Measurements from ENCODE around the gene SOX6. TPM values are rescaled to one million over a fixed set of nuclear protein-coding genes. Genes with fewer than 3 reads are reported as not detected.

The SOX6 gene
- total RNA-seq, 1 experiment from 2014 or later, result not detected

DNA sequence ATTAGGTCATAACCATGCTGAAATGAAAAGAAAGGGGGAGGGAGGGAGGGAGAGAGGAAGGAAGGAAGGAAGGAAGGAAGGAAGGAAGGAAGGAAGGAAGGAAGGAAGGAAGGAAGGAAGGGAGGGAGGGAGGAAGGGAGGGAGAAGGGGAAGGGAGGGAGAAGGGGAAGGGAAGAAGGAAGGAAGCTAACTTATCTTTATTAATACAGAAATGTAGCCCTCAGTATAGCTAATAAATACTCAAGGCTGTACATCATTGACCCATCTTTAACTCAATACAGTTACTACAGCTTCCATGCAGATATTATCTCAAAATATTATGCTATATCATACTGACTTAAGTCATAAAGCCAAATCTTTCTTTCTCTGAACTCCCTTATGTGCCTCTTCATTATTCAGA is 17.4 kb upstream of the SOX6 start:
- peaks cover 0 to 2% of the 10 kb centered on the region in 2 experiments; a peak in 1 of 5 replicates for H3K9me3 Mint-ChIP-seq
- H3K4me2 ChIP-seq (ENCODE audit: insufficient read depth, insufficient read length, low read length), result no peak overlapping the region
- no peak overlapping the region for H3K4me3 Mint-ChIP-seq
- no peaks in the 10 kb centered on the region for H3K9me3 ChIP-seq (ENCODE audit: control insufficient read depth, low read depth, low read length)
- no peaks in the 10 kb centered on the region for H3K36me3 Mint-ChIP-seq (ENCODE audit: insufficient read depth in 1 of 3, low read depth in 3 of 3)
- no peaks in the 10 kb centered on the region for H3K4me1 Mint-ChIP-seq
- no peak overlapping the region for H3K9ac ChIP-seq (ENCODE audit: extremely low read depth, insufficient read length, low read length)
- H3K27me3 ChIP-seq (ENCODE audit: insufficient read depth, low read length), result no peaks in the 10 kb centered on the region
- no peak overlapping the region for H3K4ac ChIP-seq (ENCODE audit: low read depth, low read length)
- H3K4me1 ChIP-seq (ENCODE audit: insufficient read depth, low read length), result no peaks in the 10 kb centered on the region
- no peak overlapping the region for H3K18ac ChIP-seq (ENCODE audit: insufficient read length, low read depth, low read length)
- no peak overlapping the region for H4K5ac ChIP-seq (ENCODE audit: insufficient read length, low read depth, low read length)
- H2BK15ac ChIP-seq (ENCODE audit: low read depth, low read length), result no peak overlapping the region
- TF ChIP-seq, protein P1, sequence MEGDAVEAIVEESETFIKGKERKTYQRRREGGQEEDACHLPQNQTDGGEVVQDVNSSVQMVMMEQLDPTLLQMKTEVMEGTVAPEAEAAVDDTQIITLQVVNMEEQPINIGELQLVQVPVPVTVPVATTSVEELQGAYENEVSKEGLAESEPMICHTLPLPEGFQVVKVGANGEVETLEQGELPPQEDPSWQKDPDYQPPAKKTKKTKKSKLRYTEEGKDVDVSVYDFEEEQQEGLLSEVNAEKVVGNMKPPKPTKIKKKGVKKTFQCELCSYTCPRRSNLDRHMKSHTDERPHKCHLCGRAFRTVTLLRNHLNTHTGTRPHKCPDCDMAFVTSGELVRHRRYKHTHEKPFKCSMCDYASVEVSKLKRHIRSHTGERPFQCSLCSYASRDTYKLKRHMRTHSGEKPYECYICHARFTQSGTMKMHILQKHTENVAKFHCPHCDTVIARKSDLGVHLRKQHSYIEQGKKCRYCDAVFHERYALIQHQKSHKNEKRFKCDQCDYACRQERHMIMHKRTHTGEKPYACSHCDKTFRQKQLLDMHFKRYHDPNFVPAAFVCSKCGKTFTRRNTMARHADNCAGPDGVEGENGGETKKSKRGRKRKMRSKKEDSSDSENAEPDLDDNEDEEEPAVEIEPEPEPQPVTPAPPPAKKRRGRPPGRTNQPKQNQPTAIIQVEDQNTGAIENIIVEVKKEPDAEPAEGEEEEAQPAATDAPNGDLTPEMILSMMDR (conservative IDR thresholded peaks at IDR 0.05), result no peak
- H3K79me2 ChIP-seq (ENCODE audit: insufficient read depth, low read length), result no peaks in the 10 kb centered on the region
- H3K56ac ChIP-seq (ENCODE audit: insufficient read length, low read depth, low read length), result no peak overlapping the region
- no peak overlapping the region for H2AK5ac ChIP-seq (ENCODE audit: insufficient read length, low read length)
- H2BK5ac ChIP-seq (ENCODE audit: insufficient read length, low read length), result no peak overlapping the region
- H3K27ac ChIP-seq (ENCODE audit: insufficient read length, low read depth, low read length), result no peak overlapping the region
- H3K23me2 ChIP-seq (ENCODE audit: insufficient read length, low read depth, low read length, poor library complexity, severe bottlenecking), result no peaks in the 10 kb centered on the region
- H4K8ac ChIP-seq (replicated peaks; ENCODE audit: insufficient read length, low read depth, low read length), result no peak overlapping the region
- H3K27me3 Mint-ChIP-seq (ENCODE audit: low read depth), result peaks cover 24% of the 10 kb centered on the region
- H4K20me1 ChIP-seq (ENCODE audit: control insufficient read depth, insufficient read depth, insufficient read length), result no peaks in the 10 kb centered on the region
- no peak overlapping the region for H4K91ac ChIP-seq (ENCODE audit: insufficient read length, low read depth, low read length)
- no peak overlapping the region for H2AFZ ChIP-seq (ENCODE audit: low read length)
- no peak overlapping the region for H3K14ac ChIP-seq (ENCODE audit: insufficient read depth, low read length)
- H2BK120ac ChIP-seq (ENCODE audit: low read depth, low read length, poor library complexity, severe bottlenecking), result no peak overlapping the region
- no peaks in the 10 kb centered on the region for H3K79me1 ChIP-seq (ENCODE audit: insufficient read depth, low read depth, low read length, poor library complexity, severe bottlenecking)
- H3K23ac ChIP-seq (ENCODE audit: insufficient read length, low read depth, low read length), result no peak overlapping the region
- H2BK12ac ChIP-seq (ENCODE audit: insufficient read length, low read depth, low read length), result no peak overlapping the region
- no peak overlapping the region for H3K27ac Mint-ChIP-seq
- DNase-seq, result no peak
- no peak overlapping the region for H3T11ph ChIP-seq (ENCODE audit: low read length)
- no peak overlapping the region for H2BK20ac ChIP-seq (ENCODE audit: low read depth, low read length, poor library complexity, severe bottlenecking)
